NCI-H128 (cell line): Measurements from ENCODE around the gene PDCD1.
"Not testable (repeated sequence)": the region's sequence is repeated elsewhere in the genome, so short reads cannot be mapped to it uniquely, and the experiment has no call there.

Experiments
- DNase-seq: peaks from one replicate; lab custom pipeline; 2025; ENCODE audit not compliant: unreplicated experiment; lab: John Stamatoyannopoulos, UW

The PDCD1 gene

DNA sequence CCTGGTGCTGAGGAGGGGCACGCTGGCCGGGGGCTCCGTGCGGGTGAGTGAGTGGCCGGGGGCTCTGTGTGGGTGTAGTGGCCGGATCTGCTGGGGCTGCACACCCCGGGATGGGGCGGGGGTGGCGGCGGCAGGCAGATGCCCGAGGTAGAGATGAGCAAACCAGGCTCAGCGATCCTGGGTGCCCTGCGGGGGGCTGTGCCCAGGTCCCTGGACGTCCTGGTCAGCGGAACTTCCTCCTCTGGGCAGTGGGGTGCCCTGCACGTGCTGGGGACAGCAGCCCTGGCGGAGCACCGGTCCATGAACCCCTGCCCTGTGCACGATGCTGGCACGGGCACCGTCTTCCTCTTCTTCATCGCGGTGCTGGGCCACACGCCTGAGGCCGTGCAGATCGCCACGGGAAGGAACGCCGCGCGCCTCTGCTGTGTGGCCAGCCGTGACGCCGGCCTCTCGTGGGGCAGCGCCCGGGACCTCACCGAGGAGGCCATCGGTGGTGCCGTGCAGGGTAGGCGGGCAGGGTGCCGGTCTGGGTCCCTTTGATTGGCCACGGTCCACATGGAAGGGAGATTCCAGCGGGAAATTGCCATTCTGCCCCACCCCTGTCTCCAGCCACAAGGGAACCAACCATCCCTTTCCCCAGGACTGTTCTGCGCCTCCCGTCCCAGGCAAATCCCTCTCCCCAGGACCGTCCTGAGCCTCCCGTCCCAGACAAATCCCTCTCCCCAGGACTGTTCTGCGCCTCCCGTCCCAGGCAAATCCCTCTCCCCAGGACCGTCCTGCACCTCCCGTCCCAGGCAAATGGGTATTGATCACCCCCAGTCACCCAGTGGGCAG is 43.8 kb downstream of the PDCD1 start:
- DNase-seq = no peak

DNA sequence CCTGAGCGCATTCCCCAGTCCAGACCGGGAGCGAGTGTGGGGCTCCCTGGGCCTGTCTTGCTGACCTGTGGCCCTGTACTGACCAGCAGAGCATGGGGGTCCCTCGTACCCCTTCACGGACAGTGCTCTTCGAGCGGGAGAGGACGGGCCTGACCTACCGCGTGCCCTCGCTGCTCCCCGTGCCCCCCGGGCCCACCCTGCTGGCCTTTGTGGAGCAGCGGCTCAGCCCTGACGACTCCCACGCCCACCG is 44.4 kb downstream of the PDCD1 start:
- DNase-seq = no peak

DNA sequence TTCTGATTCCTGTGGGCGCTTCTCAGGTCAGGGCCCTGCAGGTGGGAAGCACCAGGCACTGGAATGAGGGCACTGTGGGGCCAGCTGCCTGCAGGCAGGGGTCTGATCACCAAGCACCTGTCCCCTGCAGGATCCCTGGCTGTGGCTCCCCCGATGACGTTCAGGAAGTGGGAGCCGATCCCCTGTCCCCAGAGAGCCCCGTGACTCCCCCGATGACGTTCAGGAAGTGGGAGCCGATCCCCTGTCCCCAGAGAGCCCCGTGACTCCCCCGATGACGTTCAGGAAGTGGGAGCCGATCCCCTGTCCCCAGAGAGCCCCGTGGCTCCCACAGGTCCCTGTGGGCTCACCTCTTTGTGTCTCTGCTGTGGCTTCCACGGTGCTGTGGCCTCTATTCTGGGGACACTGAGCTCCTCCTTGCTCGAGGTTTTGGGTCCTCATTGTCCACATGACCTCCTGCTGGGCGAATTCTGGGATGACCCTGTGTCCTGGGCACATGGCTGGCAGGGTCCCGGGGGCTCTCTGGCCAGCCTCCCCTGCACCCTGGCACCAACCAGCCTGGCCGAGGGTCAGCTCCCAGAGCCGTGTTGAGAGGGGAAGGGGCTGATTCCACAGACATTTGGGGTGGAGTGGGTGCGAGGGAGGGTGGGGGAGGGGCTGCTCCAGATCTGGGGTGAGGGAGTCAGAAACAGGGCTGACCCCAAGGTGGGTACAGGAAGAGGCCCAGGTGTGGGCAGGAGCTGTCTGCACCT is 44.9 kb downstream of the PDCD1 start:
- no peak for DNase-seq

DNA sequence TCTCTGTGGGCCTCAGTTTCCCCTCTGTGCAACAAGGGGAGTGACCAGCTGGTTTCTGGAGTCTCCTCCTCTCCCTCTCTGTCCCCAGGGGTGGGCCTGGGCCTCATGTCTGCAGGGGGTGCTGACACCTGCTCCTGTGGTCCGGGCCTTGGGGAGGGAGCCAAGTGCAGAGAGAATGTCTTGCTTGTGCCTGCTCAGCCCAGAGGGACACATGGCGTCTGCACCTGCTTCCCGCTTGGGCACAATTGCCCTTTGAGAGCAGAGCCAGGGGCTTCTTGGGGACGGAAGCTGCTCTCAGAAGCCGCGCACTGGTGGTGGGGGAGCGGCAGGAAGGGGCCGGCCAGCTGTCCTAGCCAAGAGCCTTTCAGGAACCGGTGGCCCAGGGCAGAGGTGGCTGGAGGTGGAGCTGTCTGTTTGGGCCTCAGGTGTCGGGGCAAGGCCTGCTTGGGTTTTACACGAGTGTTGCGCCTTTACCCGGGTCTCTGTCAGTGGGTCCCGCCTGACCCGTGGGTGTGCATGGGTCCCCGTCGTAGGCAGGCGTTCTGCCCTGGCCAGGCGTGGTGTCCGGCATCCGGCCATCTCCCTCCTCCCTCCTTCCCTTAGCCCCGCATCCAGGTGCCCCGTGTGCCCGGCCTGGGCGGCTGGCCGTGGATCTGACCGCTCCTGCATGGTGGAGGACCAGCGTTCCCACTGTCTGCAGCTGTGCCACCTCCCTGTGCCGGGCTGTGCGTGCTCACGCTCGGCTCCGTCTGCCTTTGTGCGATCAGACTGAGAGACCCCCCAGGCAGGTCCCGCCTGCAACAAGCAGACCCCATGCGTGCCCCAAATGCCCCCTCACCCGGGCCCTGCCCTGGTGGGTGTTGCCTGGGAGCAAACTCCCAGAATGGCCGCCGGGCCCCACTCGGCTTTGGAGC is 45.7 kb downstream of the PDCD1 start:
- DNase-seq = no peak

DNA sequence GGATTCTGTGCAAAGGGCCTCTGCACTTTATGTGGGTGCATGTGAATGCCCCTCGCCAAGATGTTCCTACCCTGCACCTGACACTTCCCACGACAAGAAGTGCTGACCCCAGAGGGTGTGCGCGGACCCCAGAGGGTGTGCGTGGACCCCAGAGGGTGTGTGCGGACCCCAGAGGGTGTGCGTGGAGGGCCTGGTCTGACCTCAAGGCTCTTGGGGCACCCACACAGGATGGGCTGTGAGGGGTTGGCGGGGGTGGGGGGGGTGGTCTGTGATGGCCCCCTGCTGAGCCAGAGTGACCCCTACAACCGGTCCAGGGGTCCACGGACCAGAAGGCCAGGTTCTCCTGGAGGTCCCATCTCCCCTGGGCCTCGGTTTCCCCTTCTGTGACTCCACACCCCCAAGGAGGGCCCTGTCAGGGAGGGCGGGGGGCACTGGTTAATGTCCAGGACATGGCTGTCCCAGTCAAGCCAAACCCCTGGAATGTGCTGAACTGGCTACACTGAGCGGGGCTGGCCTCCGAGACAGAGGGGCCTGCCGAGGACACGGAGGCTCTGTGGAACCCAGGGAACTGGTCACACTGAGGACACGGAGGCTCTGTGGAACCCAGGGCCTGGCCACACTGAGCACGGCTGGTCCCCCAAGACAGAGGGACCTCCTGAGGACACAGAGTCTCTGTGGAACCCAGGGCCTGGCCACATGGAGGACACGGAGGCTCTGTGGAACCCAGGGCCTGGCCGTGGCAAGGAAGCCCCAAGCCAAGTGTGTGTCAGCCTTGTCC is 46.6 kb downstream of the PDCD1 start:
- no peak for DNase-seq

DNA sequence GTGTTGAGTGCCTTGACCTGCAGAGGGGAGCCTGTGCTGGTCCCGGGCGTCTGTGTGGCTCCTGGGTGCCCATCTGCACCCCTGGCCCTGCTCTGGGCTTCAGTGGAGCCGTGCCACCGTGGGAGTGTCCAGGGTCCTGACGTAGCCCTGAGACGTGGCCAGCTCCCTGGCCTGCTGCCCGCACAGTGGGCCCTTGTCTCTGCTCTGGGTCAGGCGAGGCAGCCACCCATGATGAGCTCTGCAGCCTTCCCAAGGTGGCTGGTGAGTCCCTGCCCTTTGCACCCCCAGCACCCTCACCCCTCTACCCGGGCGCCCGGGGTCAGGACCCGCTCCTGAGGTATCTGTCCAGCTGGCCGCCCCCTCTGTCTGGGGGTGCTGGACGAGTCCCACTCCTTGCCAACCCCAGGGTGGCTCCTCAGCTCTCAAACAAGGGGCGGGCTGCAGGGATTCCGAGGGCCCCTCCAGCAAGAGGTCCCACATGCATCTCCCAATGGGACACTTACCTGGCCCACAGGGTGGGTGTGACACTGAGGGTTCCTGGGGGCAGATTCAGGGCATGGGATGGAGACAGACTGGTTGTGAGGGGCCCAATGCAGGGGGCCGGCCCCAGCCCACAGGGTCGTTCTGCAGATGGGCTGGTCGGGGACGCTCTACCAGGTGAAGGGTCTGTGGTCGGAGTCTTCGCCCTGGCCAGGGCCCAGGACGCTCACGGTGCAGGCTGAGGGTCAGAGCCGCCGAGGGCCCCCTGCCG is 47.3 kb downstream of the PDCD1 start:
- DNase-seq = no peak

DNA sequence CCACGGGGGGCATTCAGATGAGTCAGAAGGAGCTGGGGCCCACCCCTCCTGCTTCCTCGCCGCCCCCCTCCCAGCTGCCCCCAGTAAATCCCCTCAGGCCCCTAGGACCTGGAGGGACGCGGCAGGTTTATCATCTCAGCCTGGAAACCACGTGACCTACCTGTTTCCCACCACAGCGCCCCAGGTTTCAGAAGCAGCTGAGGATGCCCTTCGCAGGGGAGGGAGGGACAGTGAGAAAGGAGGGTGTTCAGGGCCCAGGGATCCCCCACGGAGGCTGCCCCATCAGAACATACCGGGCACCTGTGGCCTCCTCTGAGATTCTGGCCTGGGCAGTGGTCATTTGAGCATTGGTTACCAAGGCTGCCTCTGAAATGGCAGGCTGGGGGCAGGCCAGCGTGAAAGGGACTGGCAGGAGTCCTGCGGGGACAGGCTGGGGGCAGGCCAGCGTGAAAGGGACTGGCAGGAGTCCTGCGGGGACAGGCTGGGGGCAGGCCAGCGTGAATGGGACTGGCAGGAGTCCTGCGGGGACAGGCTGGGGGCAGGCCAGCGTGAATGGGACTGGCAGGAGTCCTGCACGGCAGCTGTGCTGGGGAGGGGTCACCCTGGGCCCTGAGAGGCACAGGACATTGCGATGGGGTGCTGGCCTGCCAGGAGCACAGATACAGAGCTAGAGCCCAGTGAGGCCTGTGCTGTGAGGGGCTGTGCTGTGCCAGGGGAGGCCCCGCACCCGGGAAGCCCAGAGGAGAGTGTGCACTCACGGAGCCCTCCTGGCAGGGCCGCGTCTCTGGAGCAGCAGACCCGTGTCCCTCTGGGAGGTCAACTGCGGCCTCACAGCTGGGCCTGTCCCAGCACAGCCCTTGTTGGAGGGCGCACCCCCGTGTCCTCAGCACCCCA is 48.1 kb downstream of the PDCD1 start:
- no peak for DNase-seq

DNA sequence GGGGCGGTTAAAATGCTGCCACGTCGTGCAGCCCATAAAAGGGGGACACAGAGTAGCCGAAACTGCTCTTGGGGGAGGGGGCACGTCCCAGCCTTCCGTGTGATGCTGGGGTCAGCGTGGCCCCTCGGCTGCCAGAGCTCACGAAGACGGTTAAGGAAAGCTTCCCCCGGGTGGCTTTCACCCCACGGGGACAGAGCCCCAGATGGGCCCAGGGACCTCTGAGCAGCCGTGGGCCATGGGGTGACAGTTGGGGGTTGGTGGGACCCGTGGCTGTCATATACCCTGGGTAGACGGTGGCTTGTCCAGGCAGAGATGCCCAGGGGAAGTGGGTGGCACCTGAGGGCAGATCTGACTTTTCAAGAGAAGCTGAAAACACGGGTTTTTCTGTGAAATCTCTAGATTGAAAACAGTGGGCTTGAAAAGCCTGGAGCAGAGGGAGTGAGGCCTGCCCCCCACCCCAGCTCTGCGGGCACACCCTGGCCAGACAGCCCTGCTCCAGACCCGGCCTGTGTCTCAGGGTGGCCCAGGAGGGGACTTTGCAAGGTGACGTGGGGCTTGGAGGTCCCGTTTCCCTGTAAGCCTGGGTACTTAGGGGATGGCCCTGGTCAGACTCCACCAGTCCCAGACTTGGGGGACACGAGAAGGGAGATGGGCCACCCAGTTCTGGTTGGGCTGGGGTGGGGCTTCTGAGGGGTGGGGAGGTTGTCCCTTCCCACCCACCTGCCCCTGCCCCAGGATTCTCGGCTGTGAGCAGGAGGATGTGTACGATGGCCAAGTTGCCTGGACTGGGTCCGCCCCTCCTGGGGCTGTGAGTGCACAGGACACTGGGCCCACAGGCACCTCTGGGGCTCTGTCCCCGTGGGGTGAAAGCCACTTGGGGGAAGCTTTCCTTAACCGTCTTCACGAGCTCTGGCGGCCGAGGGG is 49.0 kb downstream of the PDCD1 start:
- DNase-seq = no peak

DNA sequence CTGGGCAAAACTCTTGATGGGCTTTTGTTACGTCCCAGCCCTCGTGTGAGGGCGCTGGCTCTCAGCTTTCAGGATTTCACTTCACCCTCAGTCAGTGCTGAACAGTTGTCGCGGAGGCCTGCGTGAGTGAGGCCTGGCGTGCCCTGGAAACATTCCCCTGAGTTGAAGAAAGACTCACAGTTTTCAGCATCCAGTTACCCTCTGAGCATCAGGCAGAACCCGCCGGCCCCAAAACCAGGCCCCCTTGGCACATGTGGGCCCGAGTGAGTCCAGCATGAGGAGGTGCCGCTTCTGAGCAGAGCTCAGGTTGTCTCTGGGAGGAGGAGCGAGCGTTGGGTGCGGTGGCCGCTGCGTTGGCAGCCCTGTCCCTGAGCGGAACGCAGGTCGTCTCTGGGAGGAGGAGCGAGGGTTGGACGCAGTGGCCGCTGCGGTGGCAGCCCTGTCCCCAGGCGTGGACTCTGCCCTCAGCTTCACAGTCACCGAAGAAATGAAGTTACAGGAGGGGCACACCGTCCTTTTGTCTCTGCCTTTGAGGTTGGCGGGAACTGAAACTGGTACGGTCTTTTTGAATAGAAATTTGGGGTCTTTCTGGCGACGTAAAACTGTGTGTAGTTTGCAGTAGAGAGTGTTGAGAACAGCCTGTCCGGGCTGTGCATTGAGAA is 49.8 kb downstream of the PDCD1 start, which contains the start of gene NEU4:
NEU4 (plus strand) TSS at position 473 of the 662 bp plus-strand sequence. CDS start 5,292 bp downstream, outside the sequence.
- no peak for DNase-seq

DNA sequence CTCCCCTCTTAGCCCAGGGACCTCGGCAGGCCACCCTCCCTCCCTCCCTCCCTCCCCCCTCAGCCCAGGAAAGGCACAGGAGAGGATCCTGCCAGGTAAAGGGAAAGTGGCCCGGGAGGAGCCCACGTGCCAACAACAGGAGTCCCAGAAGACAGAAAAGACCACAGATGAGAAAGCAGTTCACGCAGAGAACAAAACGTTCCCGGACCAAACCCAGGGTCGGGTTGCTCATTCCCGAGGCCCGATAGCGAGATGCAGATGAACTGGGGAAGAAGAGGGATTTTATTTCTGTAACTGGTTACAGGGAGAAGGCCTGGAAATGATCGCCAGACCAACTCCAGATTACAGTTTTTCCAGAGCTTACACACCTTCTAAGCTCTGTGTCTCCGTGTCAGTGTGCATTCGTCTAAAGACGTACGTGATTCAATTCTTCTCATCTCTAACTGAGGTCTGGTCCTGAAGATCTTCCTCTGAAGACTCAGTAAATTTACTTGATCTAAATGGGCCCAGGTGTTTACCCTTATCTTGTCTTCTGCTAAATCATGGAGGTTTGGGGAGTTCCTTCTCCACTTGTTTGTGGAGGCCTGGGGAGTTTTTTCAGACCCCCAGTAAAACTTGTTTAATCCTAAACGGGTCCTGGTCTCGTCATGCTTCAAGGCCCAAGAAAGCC is 50.5 kb downstream of the PDCD1 start:
- no peak for DNase-seq

DNA sequence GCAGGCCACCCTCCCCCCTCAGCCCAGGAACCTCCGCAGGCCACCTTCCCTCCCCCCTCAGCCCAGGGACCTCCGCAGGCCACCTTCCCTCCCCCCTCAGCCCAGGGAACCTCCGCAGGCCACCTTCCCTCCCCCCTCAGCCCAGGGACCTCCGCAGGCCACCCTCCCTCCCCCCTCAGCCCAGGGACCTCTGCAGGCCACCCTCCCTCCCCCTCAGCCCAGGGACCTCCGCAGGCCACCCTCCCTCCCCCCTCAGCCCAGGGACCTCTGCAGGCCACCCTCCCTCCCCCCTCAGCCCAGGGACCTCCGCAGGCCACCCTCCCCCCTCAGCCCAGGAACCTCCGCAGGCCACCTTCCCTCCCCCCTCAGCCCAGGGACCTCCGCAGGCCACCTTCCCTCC is 52.5 kb downstream of the PDCD1 start:
- DNase-seq = not testable (repeated sequence)

DNA sequence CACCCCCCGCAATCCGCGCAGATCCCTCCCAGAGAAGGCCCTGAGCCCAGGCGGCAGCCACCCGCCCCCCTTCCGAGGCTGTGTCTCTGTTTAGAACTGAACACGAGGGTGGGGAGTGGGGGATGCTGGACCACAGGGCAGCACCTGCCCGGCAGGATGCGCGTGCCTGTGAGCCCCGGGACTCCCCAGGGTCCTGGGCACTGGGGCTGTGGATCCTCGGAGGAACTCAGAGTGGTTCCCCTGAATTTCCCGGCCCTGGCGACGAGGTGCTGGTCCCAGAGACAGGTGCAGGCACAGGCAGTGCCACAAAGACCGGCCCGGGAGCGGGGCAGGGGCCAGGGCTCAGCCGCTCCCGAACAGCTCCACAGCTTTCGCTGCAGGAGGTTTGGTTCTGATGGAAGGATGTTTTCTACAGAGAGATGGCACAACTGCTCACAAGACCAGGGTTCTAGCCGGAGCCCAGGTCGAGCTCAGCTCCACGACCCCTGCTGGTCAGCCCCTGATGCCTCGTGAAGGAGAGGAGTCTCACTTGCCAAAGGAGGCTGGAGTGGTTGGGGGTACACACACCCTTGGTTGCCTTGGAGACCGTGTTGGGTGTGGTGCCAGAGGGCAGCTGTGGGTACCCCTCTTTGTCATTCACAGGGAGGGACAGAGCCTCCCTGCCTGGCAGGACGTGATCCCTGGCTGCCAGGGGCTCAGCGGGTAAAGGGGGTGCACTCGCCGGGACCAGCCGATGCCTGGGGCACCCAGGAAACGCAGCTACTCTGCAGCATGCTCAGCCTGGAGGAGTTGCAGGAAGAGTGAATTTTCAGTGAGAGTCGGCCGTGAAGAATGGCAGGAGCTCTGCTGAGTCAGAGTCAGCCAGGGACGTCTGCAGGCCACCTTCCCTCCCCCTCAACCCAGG is 54.1 kb downstream of the PDCD1 start:
- DNase-seq = no peak

DNA sequence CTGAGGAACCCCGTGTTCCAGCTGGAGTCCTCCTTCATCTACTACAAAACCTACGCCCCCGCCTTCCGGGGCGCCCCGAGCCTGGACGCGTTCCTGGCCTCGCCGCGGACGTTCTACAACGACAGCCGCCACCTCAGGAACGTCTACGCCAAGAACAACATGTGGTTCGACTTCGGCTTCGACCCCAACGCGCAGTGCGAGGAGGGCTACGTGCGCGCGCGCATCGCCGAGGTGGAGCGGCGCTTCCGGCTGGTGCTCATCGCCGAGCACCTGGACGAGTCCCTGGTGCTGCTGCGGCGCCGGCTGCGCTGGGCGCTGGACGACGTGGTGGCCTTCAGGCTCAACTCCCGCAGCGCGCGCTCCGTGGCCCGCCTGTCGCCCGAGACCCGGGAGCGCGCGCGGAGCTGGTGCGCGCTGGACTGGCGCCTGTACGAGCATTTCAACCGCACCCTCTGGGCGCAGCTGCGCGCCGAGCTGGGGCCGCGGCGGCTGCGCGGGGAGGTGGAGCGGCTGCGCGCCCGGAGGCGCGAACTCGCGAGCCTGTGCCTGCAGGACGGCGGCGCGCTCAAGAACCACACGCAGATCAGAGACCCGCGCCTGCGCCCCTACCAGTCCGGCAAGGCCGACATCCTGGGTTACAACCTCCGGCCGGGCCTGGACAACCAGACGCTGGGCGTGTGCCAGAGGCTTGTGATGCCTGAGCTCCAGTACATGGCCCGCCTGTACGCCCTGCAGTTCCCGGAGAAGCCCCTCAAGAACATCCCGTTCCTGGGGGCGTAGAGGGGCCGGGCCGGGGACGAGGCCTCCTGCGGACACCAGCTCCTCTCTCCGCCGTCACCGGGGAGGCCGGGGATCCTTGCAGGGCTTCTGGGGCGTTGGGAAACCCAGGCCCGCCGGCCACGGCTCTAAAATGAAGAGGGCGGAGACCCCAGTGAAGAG is 55.0 kb downstream of the PDCD1 start:
- DNase-seq = peak; percentile 6

DNA sequence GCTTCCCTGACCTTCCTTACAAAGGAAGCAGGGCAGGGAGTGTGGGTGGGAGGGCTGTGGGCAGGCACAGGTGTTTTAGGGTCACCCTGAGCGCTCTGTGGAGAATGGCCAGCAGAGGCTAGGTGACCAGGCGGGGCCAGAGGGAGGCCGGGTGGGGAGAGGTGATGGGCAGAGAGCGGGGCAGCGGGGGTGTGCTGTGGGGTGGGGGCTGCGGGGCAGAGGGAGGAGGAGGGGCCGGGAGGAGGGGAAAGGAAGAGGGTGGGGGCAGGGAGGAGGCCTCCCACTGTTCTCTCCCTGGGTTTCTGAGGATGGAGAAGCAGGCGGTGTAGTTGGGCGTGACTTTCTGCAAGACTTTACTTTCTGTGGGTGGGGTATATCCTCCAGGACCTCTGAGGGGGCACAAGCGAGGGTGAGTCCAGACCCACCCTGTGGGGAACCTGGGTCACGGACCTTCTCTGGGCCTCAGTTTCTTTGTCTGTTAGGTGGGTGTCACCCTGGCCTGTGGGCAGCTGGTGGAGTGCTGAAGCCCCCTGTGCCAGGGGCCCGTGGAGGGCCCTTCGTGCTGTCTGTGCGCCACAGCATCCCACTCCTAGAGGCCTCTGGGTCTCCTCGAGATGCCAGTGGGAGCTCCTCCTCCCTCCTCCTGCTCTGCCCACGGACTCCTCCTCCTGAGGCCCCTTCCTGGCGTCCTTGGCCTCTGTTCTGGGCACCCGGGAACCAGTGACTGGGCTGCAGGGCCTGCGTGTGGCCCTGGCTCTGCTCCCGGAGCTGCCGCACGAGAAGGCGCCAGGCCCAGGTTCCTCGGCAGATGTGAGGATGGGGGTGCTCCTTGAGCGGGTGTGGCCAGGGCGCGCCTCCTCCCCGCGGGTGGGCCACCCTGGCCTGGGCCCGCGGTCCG is 56.0 kb downstream of the PDCD1 start:
- DNase-seq = no peak
